H1 (cell line): ENCODE results near the gene SMAD7. TPM values are rescaled to one million over a fixed set of nuclear protein-coding genes. Genes with fewer than 3 reads are reported as not detected.

Source experiments
- CBX8 ChIP-seq: fragments of 300-800, 300-1000 bp; sonication (generic); IDR thresholded peaks from 2 replicates; pipeline ENCODE4 v1.7.1; 2016; ENCODE audit warnings: low read depth, low read length, borderline replicate concordance
- CHD2 ChIP-seq: IDR thresholded peaks from 2 replicates; pipeline ENCODE4 v1.6.1; 2012; ENCODE audit warnings: low read length, improper control_type of control experiment
- CHD7 ChIP-seq: fragments of 300-600 bp; sonication (generic); IDR thresholded peaks from 2 replicates; pipeline ENCODE4 v1.7.1; 2012; ENCODE audit warnings: low read length, moderate library complexity, mild to moderate bottlenecking, inconsistent platforms; ENCODE audit not compliant: insufficient replicate concordance
- HDAC6 ChIP-seq: IDR thresholded peaks from one replicate; pipeline ENCODE4 v1.7.1; 2012; ENCODE audit warnings: low read depth, mild to moderate bottlenecking, inconsistent platforms, low read length, moderate library complexity
- POLR2A ChIP-seq, 2 experiments: IDR thresholded peaks; 1 replicate in 1 of 2; 2 replicates in 1 of 2; pipeline ENCODE4 v1.6.1; 2011; ENCODE audit warnings: low read depth in 2 of 2, low read length in 2 of 2, mild to moderate bottlenecking in 2 of 2; ENCODE audit errors: control extremely low read depth in 1 of 2
- POU5F1 ChIP-seq: IDR thresholded peaks from 2 replicates; pipeline ENCODE4 v1.6.1; 2011; ENCODE audit warnings: low read depth, mild to moderate bottlenecking, low read length, moderate library complexity
- RFX5 ChIP-seq: IDR thresholded peaks from 2 replicates; pipeline ENCODE4 v1.6.1; 2011; ENCODE audit warnings: low read depth, low read length, improper control_type of control experiment, borderline replicate concordance
- TAF7 ChIP-seq: optimal IDR thresholded peaks from 2 replicates; pipeline ENCODE3; 2011; ENCODE audit warnings: low read depth, mild to moderate bottlenecking, inconsistent platforms, low read length, moderate library complexity, borderline replicate concordance
- TCF12 ChIP-seq: IDR thresholded peaks from 2 replicates; pipeline ENCODE4 v1.6.1; 2011; ENCODE audit warnings: low read depth, mild to moderate bottlenecking, low read length
- polyA plus RNA-seq, 7 experiments: library from polyadenylated mRNA; depleted of rRNA in 3 of 7; stranded (reverse) in 5 of 7; unstranded in 2 of 7; fragments of >200 nt in 5 of 7; fragments of 200-250 nt in 2 of 7; gene quantifications; 1 replicate in 5 of 7; 2 replicates in 1 of 7; 4 replicates in 1 of 7; pipeline versions ENCODE4 v1.2.1 to v1.2.3, GENCODE V29; 2011 to 2013; ENCODE audit warnings: missing spikeins in 2 of 7, mixed read lengths in 2 of 7
- total RNA-seq: library from RNA; stranded (reverse); fragmentation: NEBNext Ultra II Directional; extraction: Animal tissue kit (Norgen Biotek cat#: 25700); gene quantifications from 2 replicates; pipeline ENCODE4 v1.2.1, GENCODE V29; 2021
- TF ChIP-seq, protein P1 (sequence below): IDR thresholded peaks from 2 replicates; pipeline ENCODE4 v1.6.1; 2012; ENCODE audit warnings: inconsistent platforms

Gene SMAD7
- total and polyA plus RNA-seq, 2 of the 8 experiments (the other 6 are each of a cell fraction or from before 2014, with no cell fraction given), result 6.5 to 15.5 TPM

GRCh38 chr18:48951448-48952286 is 902 bp upstream of the SMAD7 start (continued):
- no peak for TF ChIP-seq CHD7
- no peak for TF ChIP-seq RFX5
- peak; percentile 23 for TF ChIP-seq TAF7
- TF ChIP-seq TCF12, result no peak
- no peak for TF ChIP-seq CHD2
- no peak for TF ChIP-seq POU5F1
- TF ChIP-seq, protein P1, sequence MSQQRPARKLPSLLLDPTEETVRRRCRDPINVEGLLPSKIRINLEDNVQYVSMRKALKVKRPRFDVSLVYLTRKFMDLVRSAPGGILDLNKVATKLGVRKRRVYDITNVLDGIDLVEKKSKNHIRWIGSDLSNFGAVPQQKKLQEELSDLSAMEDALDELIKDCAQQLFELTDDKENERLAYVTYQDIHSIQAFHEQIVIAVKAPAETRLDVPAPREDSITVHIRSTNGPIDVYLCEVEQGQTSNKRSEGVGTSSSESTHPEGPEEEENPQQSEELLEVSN, result no peak
- TF ChIP-seq POLR2A (IDR thresholded peaks at IDR 0.05; ENCODE audit: control extremely low read depth in 1 of 2, low read depth in 2 of 2, low read length in 2 of 2), result no peak; a peak in 1 of 3 replicates
- no peak for TF ChIP-seq HDAC6
- TF ChIP-seq CBX8, result no peak
